ENCODE data around the gene GPR89A.

Gene GPR89A

GRCh38 chr1:145719230-145720079 lies 111.7 kb downstream of the GPR89A start, which contains the start of gene CD160:
Gene CD160 (plus strand): TSS chr1:145719499. CDS start chr1:145728328, 8,829 bp downstream.
- DNase-seq = no peak
